ENCODE measurements around the gene EXOC3L1. TPM values are rescaled to one million over a fixed set of nuclear protein-coding genes. Genes with fewer than 3 reads are reported as not detected.

EXOC3L1 gene
- total RNA-seq, 1 donor from 2014 or later = 15.6 TPM

DNA sequence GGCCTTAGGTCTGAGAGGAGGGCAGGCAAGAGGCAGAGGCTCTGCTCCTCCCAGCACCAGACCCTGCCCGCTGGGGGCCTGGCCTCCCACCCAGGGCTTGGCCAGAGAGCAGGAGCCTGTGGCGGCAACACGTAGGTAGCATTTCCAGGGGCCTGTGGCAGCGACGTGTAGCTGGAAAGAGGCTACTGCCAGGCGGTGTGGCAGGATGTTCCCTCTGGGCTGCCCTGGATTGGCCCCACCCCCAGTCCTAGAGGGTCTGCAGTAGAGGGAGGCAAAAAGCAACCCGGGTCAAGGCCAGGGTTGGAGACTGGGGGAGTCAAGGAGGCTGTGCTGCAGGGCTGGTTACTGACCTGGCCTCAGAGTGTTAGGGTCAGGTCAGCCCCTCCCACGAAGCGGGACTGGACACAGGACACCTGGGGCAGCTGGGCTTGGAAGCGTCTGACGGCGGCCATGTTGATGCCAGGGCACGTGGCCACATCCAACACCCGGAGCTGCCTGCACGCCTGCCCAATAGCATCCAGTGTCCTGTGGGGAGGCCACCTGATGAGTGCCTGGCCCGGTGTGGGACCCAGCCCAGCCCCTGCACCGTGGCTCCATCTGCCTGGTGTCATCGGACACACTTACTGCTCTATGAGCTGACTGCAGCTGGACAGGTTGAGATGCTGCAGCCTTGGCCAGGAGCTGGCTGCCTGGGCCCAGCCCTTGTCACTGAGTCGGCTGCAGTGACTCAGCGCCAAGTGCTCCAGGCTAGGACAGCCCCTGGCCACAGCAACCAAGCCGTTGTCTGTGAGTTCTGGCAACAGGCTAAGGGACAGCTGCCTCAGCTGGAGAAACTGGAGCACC lies 17.5 kb upstream of the EXOC3L1 start:
- Histone ChIP-seq H3K4me3 (no peak overlapping the region), H3K27ac (no peak overlapping the region), H3K4me1 (no peaks in the 10 kb centered on the region), H3K27me3 (ENCODE audit: low read depth) (no peaks in the 10 kb centered on the region), H3K9me3 (no peaks in the 10 kb centered on the region), H3K36me3 (peaks cover 18% of the 10 kb centered on the region)
- TF ChIP-seq, protein P1, sequence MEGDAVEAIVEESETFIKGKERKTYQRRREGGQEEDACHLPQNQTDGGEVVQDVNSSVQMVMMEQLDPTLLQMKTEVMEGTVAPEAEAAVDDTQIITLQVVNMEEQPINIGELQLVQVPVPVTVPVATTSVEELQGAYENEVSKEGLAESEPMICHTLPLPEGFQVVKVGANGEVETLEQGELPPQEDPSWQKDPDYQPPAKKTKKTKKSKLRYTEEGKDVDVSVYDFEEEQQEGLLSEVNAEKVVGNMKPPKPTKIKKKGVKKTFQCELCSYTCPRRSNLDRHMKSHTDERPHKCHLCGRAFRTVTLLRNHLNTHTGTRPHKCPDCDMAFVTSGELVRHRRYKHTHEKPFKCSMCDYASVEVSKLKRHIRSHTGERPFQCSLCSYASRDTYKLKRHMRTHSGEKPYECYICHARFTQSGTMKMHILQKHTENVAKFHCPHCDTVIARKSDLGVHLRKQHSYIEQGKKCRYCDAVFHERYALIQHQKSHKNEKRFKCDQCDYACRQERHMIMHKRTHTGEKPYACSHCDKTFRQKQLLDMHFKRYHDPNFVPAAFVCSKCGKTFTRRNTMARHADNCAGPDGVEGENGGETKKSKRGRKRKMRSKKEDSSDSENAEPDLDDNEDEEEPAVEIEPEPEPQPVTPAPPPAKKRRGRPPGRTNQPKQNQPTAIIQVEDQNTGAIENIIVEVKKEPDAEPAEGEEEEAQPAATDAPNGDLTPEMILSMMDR (IDR thresholded peaks at IDR 0.05) = no peak
- ATAC-seq = no peak
- DNase-seq = no peak
- intact Hi-C loops (cut with DNase I) = no loop called here

DNA sequence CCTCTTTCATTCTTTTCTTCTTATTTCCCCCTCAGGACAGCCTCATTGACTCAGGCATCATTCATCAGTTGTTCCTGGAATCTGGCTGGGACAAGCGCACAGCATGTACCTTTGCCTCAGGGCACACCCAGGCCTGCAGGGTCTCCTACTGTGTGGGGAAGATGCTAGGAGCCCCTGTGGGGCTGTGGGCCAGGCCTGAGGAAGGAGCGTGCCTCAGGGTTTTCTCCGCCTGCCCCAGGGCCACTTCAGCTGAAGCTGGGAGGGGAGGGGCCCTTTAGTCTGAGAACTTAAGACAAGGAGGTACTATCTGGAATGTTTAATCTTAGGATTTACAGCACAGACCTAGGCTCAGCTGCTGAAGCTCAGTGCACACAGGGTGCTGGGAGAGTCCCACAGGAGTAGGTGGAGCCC lies 16.9 kb upstream of the EXOC3L1 start:
- intact Hi-C loops (cut with DNase I) = no loop called here
- no peak for ATAC-seq
- H3K9me3 ChIP-seq = no peaks in the 10 kb centered on the region
- H3K36me3 ChIP-seq = peaks cover 25% of the 10 kb centered on the region
- H3K4me1 ChIP-seq = no peaks in the 10 kb centered on the region
- no peak overlapping the region for H3K27ac ChIP-seq
- TF ChIP-seq, protein P1 (IDR thresholded peaks at IDR 0.05) = no peak
- no peaks in the 10 kb centered on the region for H3K27me3 ChIP-seq (ENCODE audit: low read depth)
- H3K4me3 ChIP-seq = no peak overlapping the region
- DNase-seq = no peak

DNA sequence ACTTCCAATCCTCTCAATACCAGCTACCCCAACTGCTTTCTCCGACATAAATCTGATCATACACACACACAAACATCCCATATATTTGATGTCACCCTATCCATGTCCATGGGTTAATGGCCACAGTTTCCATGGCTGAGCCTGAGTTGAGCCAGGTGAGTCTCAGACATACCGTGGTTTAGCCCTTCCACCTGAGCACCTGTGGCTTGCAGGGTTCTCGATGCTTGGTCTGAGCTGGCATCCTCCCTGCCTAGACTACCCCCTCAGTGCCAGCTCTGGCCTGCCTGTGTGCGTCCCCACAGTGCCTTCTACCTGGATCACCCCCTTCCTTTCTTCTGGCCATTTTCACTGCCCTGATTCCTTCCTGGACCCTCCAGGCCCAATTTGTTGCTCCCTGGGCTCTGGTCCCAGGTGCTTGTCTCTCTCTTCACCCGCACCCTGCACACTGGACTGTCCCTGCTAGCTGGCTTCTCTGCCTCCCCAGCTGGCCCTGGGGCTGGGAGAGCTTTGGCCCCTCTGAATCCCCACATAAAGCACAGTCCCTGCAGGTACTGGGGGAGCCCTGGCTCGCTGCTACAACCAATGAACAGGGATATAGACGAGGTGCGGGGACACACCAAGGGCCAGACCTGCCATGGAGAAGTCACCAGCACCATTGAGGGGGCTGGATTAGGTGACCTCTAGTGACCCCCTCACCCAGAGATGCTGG lies 16.3 kb upstream of the EXOC3L1 start:
- H3K36me3 ChIP-seq = peaks cover 30% of the 10 kb centered on the region

DNA sequence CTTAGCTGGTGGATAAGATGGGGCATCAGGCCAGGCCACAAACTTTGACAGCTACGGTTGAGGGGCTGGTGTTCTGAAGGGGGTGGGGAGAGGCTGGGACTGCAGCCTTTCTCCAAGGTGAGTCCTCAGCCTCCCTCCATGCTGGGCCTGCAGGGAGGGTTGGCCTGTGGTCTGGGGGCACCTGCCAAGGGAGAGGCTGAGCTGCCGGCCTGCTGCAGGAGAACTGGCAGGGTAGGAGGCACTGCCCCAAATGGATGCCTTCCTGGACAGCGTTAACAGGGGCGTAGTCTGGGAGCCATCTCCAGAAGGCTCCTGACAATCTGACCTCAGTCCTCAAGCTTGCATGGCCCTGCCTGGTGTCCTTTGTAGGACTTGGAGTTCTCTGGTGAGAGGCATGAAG lies 14.1 kb upstream of the EXOC3L1 start:
- ATAC-seq (no peak), DNase-seq (no peak)
- Histone ChIP-seq H3K4me1 (peaks cover 1% of the 10 kb centered on the region), H3K27ac (no peak overlapping the region), H3K36me3 (peaks cover 39% of the 10 kb centered on the region), H3K27me3 (ENCODE audit: low read depth) (no peaks in the 10 kb centered on the region), H3K4me3 (no peak overlapping the region), H3K9me3 (no peaks in the 10 kb centered on the region)
- intact Hi-C loops (cut with DNase I) = no loop called here
- TF ChIP-seq, protein P1 (IDR thresholded peaks at IDR 0.05) = no peak

More for the DNA sequence above, 16.3 kb upstream of the EXOC3L1 start:
- TF ChIP-seq, protein P1 (IDR thresholded peaks at IDR 0.05) = no peak
- intact Hi-C loops (cut with DNase I) = no loop called here
- Histone ChIP-seq H3K27ac (no peak overlapping the region), H3K4me3 (no peak overlapping the region), H3K9me3 (no peaks in the 10 kb centered on the region), H3K4me1 (no peaks in the 10 kb centered on the region), H3K27me3 (ENCODE audit: low read depth) (no peaks in the 10 kb centered on the region)
- no peak for ATAC-seq
- DNase-seq = no peak

DNA sequence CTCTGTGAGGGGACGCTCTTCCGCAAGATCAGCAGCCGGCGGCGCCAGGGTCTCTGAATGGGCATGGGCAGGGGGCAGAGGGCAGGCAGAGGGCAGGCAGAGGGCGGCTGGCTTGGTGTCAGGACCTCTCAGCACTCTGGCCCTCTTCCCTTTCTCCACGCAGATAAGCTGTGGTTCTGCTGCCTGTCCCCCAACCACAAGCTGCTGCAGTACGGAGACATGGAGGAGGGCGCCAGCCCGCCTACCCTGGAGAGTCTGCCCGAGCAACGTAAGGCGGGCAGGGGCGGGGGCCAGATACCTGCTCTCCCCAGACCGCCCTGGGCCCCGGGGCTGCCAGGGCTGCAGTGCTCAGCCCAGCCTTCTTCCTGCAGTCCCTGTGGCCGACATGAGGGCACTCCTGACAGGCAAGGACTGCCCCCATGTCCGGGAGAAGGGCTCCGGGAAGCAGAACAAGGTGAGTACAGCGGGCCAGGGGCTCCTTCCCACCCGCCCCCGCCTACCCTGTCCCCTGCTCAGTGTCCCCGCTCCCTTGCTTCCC lies 13.1 kb upstream of the EXOC3L1 start:
- H3K9me3 ChIP-seq = no peaks in the 10 kb centered on the region
- TF ChIP-seq, protein P1 (IDR thresholded peaks at IDR 0.05) = no peak
- no peak for DNase-seq
- peaks cover 12% of the 10 kb centered on the region for H3K4me1 ChIP-seq
- no peaks in the 10 kb centered on the region for H3K27me3 ChIP-seq (ENCODE audit: low read depth)
- intact Hi-C loops (cut with DNase I) = no loop called here
- no peak for ATAC-seq
- H3K27ac ChIP-seq = no peak overlapping the region
- no peak overlapping the region for H3K4me3 ChIP-seq
- peaks cover 44% of the 10 kb centered on the region for H3K36me3 ChIP-seq
